GM19463 (cell line): ENCODE measurements around the gene NEK7.
"Not testable (repeated sequence)": the region's sequence is repeated elsewhere in the genome, so short reads cannot be mapped to it uniquely, and the experiment has no call there.

Experiments
- ATAC-seq: cut with Tn5 transposase; IDR thresholded peaks from one replicate; pipeline ENCODE4 v1.9.1; 2021; ENCODE audit warnings: mild to moderate bottlenecking, moderate library complexity; ENCODE audit not compliant: unreplicated experiment

Gene NEK7

GRCh38 chr1:198168227-198168626 lies 11.4 kb downstream of the NEK7 start:
- ATAC-seq = no peak

GRCh38 chr1:198169672-198170071 lies 12.9 kb downstream of the NEK7 start:
- no peak for ATAC-seq

- no peak for ATAC-seq
These were observed 15.1 kb downstream of the NEK7 start for GRCh38 chr1:198171667-198172540.

DNA sequence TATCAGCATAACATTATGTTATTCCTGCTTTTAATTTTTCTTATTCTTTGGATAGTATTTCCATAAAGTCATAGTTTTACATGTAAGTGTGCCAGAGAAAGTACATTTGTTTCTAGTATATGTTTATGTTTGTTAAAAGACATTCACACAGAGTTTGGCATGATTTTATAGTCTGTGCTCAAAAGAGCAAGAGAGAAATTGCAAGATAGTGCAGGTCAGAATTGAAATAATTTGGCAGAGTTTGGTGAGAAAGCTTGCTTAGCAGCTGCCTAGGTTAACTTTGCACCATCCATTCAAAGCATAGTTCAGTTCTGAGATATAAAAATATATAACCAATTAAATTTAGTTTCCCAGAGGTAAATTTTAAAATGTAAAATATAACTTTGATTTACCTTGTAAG lies 17.0 kb downstream of the NEK7 start:
- ATAC-seq = no peak

DNA sequence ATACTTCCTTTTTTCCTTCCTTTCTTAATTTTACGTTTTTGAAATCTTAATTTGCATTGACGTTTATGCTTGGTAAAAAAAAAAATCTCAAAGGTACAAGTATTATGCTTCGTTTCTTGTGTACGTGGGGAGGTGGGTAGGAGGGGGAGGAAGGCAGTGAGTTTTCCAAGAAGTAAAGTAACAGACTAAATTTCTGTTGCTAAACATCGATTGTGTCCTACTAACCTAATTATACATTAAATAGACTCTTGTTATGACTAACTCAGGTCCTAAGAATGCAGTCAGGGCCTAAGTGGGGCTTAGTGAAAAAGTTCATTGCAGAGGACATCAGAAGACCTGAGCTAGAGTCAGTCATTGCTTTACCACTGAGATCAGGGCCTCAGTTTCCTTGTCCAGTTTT lies 17.5 kb downstream of the NEK7 start:
- ATAC-seq = peak; percentile 44

GRCh38 chr1:198175423-198176170 lies 18.8 kb downstream of the NEK7 start:
- peak; percentile 78 for ATAC-seq

GRCh38 chr1:198176179-198176578 lies 19.4 kb downstream of the NEK7 start:
- ATAC-seq = peak; percentile 17

DNA sequence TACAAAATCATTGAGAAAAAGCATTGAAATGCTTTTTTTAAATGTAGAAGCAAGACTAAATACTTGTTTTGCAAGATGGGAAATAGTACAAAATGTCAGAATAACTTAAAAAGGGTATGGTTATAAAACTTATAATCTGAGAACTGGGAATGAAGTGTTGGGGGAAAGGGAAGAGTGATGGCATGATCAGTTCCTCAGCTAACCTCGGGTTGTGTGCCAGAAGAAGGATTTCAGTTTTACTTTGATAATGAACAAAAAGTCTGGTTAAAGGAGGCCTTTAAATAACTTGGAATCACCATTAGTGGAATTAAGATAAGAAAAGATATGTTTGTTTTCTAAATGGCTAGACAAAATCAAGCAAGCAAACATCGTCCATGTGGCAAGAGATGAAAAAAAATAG lies 20.7 kb downstream of the NEK7 start:
- no peak for ATAC-seq

- ATAC-seq = no peak
These were observed 21.8 kb downstream of the NEK7 start for GRCh38 chr1:198178615-198179014.

DNA sequence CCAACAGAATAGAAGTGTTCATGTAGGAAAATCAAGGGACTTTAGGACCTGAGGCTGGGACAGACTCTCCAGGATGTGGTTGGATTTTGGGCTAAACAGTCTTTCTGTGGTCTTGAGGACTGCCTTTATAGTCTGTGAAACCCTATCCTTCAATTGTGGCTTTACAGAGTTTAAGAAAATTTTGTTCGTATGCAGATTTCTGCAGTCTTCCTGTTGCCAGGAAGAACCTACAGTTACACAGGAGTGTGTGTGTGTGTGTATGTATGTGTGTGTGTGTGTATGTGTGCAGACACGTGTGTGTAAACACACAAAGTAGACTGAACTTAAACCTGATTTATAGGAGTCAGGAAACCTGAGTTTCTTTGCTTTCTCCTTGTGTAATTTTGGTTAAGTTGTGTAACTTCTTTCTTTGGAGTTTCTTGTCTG lies 22.8 kb downstream of the NEK7 start:
- no peak for ATAC-seq

- no peak for ATAC-seq
These were observed 26.8 kb downstream of the NEK7 start for GRCh38 chr1:198183605-198184004.

- no peak for ATAC-seq
These were observed 27.7 kb downstream of the NEK7 start for GRCh38 chr1:198184516-198184915.

DNA sequence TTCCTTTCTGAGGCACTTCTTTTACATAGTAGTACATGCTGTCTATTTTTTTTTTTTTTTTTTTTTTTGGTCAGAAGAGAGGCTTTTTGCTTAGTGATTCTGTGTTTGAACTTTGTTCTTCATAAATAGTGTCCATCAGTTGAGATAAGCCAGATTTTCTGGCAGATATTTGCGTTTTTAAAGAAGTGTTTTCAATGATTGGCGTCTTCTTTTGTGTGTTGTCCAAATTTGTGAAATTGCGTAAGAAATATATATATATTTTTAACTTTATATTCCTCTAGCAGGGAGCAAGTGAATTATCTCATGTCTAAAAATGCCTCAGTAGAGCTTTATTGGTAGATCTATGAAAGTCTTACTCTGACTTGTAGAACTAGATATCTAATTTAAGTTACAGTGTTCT lies 28.3 kb downstream of the NEK7 start:
- ATAC-seq = no peak

- ATAC-seq = peak; percentile 47
These were observed 29.0 kb downstream of the NEK7 start for GRCh38 chr1:198185759-198186158.

DNA sequence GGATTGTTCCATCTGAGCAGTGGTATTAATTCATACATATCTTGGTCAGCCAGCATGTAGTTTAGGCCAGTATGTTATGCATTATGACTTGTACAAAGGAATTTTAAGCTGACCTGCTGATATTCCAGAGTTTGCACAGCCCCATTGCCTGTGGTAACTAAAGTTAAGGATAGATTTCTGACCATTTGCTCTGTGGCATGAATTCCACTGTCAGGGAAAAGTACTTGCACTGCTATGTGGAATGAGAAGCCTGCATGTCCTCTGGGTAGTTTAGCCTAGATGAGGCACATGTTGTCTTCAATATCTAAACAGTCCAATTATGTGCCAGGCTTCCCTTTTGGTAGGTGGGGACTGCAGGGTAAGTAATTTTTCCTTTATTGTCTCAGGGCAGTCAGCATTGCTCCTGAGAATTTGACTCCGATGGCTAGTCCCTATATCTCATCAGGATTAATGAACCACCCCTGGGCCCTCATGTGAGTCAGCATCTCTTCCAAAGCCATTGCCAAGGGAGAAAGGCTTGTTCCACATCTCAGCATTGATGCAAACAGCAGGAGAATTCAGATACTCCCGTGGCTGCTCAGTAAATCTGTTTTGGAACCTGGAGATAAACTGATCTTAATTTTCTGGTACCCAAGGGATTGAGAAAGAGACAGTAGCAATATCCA lies 30.2 kb downstream of the NEK7 start:
- ATAC-seq = no peak

- ATAC-seq = no peak
These were observed 31.3 kb downstream of the NEK7 start for GRCh38 chr1:198187973-198188588.

DNA sequence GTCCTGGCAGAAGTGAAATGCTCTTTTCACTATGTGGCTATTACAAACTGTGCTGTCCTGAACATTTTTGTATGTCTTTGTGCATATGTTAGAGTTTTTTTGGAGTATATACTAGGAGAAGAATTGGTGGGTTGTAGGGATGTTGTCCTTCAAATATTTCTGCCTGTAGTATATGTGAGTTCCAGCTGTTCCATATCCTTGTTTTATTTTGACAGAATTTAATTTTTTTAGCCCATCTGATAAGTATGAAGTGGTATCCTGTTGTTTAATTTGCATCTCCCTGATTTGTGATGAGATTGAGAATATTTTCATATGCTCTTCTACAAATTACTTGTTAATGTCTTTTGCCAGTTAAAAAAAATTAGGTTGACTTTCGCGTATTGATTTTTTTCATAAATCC lies 34.3 kb downstream of the NEK7 start:
- no peak for ATAC-seq

- not testable (repeated sequence) for ATAC-seq
These were observed 37.1 kb downstream of the NEK7 start for GRCh38 chr1:198193871-198194270.

GRCh38 chr1:198196630-198197029 lies 39.8 kb downstream of the NEK7 start:
- no peak for ATAC-seq

DNA sequence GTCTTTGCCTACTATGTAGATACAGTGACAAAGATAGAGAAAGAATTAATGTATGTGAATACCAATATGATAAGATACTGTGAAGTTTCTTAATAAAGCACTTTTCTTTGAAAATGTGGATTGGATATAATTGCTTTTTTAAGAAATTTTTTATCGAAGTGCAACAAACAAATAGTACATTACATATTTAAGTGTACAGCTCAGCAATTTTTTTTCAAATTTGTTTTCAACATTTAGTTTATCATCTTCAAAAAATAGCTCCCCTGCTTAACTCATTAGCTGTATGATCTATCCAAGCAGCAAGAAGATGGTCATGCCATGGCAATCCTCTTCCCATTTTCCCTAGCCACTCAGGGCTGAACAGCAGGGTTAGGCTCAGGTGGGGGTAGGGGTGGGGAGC lies 40.5 kb downstream of the NEK7 start:
- no peak for ATAC-seq

DNA sequence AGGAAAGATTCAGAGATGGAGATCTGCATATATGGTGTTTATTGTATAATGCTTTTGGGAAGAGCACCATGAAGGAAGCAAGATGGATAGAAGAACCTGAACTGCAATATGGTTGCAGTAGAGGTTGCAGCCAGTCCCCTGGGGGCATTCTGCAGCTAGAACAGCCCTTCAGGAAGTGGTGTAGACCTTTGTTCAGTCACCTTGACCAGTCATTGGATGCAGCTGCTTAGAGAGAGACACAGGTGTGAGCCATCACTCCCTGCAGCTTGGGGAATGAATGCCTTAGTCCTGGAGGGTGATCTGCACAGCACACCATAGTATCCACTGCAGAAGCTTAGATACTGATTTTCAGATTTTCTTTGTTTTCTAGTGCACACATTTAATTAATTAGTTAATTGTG lies 42.3 kb downstream of the NEK7 start:
- peak; percentile 55 for ATAC-seq
